ENCODE measurements around the gene IGFN1. TPM values are rescaled to one million over a fixed set of nuclear protein-coding genes. Genes with fewer than 3 reads are reported as not detected.

The IGFN1 gene
- polyA plus RNA-seq, 1 of the 3 experiments (the other 2 are of a cell fraction): 0.18 TPM

DNA sequence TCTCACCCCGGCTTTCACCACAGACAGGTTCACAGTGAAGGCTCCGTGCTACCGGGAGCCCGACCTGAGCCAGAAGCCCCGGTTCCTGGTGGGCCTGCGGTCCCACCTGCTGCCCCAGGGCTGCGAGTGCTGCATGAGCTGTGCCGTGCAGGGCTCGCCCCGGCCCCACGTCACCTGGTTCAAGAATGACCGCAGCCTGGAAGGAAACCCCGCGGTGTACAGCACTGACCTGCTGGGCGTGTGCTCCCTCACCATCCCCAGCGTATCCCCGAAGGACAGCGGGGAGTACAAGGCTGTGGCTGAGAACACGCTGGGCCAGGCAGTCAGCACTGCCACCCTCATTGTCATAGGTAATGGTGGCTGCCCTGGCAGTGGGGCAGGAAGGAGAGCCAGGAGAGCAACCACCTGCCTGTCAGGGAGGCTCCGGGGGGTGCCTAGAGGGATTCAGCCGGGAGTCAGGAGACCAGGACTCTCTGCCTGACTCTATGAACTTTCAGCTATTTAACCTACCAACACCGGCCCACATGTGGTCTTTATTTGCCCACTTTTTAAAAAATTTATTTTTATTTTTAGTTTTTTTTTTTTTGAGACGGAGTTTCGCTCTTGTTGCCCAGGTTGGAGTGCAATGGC is 36.4 kb downstream of the IGFN1 start:
- no peak overlapping the region for H3K4me3 ChIP-seq (ENCODE audit: low read depth in 2 of 2, low read length in 1 of 2)
- H3K4me1 ChIP-seq (ENCODE audit: control insufficient read depth in 1 of 2, insufficient read depth in 2 of 2, low read depth in 1 of 2, low read length in 1 of 2): no peaks in the 10 kb centered on the region; a peak in 1 of 4 replicates
- TF ChIP-seq RXRA (IDR thresholded peaks at IDR 0.05; ENCODE audit: borderline replicate concordance, low read depth): no peak
- TF ChIP-seq TAF1 (IDR thresholded peaks at IDR 0.05; ENCODE audit: borderline replicate concordance, low read depth, low read length): no peak
- no peak for TF ChIP-seq NFIC (IDR thresholded peaks at IDR 0.05; ENCODE audit: borderline replicate concordance)
- TF ChIP-seq, protein P1, sequence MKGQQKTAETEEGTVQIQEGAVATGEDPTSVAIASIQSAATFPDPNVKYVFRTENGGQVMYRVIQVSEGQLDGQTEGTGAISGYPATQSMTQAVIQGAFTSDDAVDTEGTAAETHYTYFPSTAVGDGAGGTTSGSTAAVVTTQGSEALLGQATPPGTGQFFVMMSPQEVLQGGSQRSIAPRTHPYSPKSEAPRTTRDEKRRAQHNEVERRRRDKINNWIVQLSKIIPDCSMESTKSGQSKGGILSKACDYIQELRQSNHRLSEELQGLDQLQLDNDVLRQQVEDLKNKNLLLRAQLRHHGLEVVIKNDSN (IDR thresholded peaks at IDR 0.05; ENCODE audit: borderline replicate concordance, low read depth): no peak
- no peak for TF ChIP-seq RCOR1 (IDR thresholded peaks at IDR 0.05; ENCODE audit: low read length)
- TF ChIP-seq EP300 (IDR thresholded peaks at IDR 0.05; ENCODE audit: borderline replicate concordance in 1 of 2, low read depth in 1 of 2, low read length in 1 of 2): no peak
- TF ChIP-seq GATA2 (CRISPR knock-in tag; IDR thresholded peaks at IDR 0.05): no peak
- no peaks in the 10 kb centered on the region for H3K79me2 ChIP-seq (ENCODE audit: insufficient read depth)
- no peak overlapping the region for H3K27ac ChIP-seq (ENCODE audit: low read depth in 2 of 2, low read length in 1 of 2)
- H3K27me3 ChIP-seq (ENCODE audit: insufficient read depth): no peaks in the 10 kb centered on the region
- H3F3A ChIP-seq (replicated peaks; ENCODE audit: insufficient read depth): peaks cover 2% of the 10 kb centered on the region
- no peak overlapping the region for H2AFZ ChIP-seq (ENCODE audit: low read depth)
- ChIA-PET POLR2A (no interaction called here), CTCF (interaction anchor here (0.7 to 1.9 kb wide), 8 partner anchors 23 to 255 kb away, joined by 3 to 6 read pairs (median 4); no protein-coding TSS in a partner anchor)
- no peaks in the 10 kb centered on the region for H3K9me2 ChIP-seq
- no peaks in the 10 kb centered on the region for H3K9me3 ChIP-seq
- H3K36me3 ChIP-seq (replicated peaks in 1 of 2; ENCODE audit: control insufficient read depth in 1 of 2, insufficient read depth in 2 of 2, low read length in 1 of 2): no peaks in the 10 kb centered on the region
- no peak for DNase-seq
- WGBS (ENCODE audit: low lambda C conversion rate): 80% methylated on average over 10 of the region's 24 CpGs
- no peak overlapping the region for H3K4me2 ChIP-seq
- no peak overlapping the region for H3K9ac ChIP-seq
- H4K20me1 ChIP-seq (ENCODE audit: insufficient read depth): no peaks in the 10 kb centered on the region

DNA sequence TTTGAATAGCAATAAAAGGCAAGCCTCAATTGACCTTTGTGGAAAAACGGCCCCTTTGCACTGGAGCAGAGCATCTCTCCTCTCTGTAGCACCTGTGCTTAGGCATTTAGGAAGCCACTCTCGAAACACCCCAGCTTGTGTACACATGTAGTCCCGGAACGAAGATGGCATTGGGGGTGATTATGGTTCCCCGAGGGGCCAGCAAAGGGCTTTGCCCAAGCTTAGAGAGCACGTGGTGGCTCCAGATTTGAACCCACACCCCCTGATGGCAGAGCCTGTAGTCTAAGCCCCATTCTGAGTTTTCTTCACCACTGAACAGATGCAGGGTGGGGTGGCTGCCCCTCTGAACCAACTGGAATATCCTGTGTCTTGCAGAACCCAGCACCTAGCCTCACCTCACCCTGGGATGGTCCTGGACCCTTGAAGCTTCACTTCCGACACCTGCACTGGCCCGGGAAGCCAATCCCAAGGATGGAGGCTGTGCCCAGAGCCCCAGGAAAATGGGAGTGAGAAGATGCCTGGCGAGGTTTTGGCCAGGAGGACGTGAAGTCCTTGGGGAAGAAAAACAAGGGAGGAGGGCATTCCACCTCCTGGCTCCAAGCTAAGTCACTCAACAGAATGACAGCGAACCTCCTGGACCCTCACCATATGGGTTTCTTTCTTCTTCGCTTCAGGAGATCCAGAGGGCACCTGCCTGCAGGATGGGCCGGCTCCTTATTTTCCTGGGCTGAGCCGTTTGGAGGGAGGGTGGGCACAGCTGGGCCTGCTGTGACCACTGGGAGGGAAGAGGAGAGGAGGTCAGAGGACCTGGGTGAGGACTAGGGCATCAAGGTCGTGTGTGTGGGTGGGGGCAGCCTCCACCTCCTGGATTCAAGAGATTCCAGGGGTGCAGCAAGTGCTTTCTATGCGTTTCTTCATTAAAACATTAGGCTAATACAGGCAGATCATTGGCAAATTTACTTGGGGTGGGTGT is 37.7 kb downstream of the IGFN1 start:
- no peaks in the 10 kb centered on the region for H3K27me3 ChIP-seq (ENCODE audit: insufficient read depth)
- peaks cover 2% of the 10 kb centered on the region for H3F3A ChIP-seq (replicated peaks; ENCODE audit: insufficient read depth)
- no peak overlapping the region for H2AFZ ChIP-seq (ENCODE audit: low read depth)
- no peaks in the 10 kb centered on the region for H3K9me2 ChIP-seq
- H3K79me2 ChIP-seq (ENCODE audit: insufficient read depth): no peaks in the 10 kb centered on the region
- WGBS (ENCODE audit: low lambda C conversion rate): 52% methylated on average over 13 of the region's 16 CpGs
- no peak overlapping the region for H3K9ac ChIP-seq
- DNase-seq: no peak
- no peak overlapping the region for H3K4me3 ChIP-seq (ENCODE audit: low read depth in 2 of 2, low read length in 1 of 2)
- H3K4me2 ChIP-seq: no peak overlapping the region
- no peaks in the 10 kb centered on the region for H3K36me3 ChIP-seq (replicated peaks in 1 of 2; ENCODE audit: control insufficient read depth in 1 of 2, insufficient read depth in 2 of 2, low read length in 1 of 2)
- ChIA-PET CTCF (interaction anchor here (1.3 to 1.9 kb wide), 2 partner anchors 133 to 181 kb away, joined by 4 to 6 read pairs; no protein-coding TSS in a partner anchor), POLR2A (no interaction called here)
- H3K27ac ChIP-seq (ENCODE audit: low read depth in 2 of 2, low read length in 1 of 2): no peak overlapping the region
- no peaks in the 10 kb centered on the region for H3K9me3 ChIP-seq
- H4K20me1 ChIP-seq (ENCODE audit: insufficient read depth): no peaks in the 10 kb centered on the region
- H3K4me1 ChIP-seq (ENCODE audit: control insufficient read depth in 1 of 2, insufficient read depth in 2 of 2, low read depth in 1 of 2, low read length in 1 of 2): no peaks in the 10 kb centered on the region
- no peak for TF ChIP-seq EP300 (IDR thresholded peaks at IDR 0.05; ENCODE audit: borderline replicate concordance in 1 of 2, low read depth in 1 of 2, low read length in 1 of 2)
- TF ChIP-seq, protein P2, sequence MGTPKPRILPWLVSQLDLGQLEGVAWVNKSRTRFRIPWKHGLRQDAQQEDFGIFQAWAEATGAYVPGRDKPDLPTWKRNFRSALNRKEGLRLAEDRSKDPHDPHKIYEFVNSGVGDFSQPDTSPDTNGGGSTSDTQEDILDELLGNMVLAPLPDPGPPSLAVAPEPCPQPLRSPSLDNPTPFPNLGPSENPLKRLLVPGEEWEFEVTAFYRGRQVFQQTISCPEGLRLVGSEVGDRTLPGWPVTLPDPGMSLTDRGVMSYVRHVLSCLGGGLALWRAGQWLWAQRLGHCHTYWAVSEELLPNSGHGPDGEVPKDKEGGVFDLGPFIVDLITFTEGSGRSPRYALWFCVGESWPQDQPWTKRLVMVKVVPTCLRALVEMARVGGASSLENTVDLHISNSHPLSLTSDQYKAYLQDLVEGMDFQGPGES (IDR thresholded peaks at IDR 0.05; ENCODE audit: low read depth, low read length): no peak
- TF ChIP-seq, protein P3, sequence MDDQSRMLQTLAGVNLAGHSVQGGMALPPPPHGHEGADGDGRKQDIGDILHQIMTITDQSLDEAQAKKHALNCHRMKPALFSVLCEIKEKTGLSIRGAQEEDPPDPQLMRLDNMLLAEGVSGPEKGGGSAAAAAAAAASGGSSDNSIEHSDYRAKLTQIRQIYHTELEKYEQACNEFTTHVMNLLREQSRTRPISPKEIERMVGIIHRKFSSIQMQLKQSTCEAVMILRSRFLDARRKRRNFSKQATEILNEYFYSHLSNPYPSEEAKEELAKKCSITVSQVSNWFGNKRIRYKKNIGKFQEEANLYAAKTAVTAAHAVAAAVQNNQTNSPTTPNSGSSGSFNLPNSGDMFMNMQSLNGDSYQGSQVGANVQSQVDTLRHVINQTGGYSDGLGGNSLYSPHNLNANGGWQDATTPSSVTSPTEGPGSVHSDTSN (IDR thresholded peaks at IDR 0.05): no peak
- no peak for TF ChIP-seq YY1 (IDR thresholded peaks at IDR 0.05; ENCODE audit: low read depth)
- no peak for TF ChIP-seq CHD2 (IDR thresholded peaks at IDR 0.05; ENCODE audit: low read length, partially characterized antibody)
